HG02870 (cell line): ENCODE data around the gene KY.
"Not testable (repeated sequence)": the region's sequence is repeated elsewhere in the genome, so short reads cannot be mapped to it uniquely, and the experiment has no call there.

Source experiments
- ATAC-seq: cut with Tn5 transposase; IDR thresholded peaks from one replicate; pipeline ENCODE4 v1.9.1; 2021; ENCODE audit warnings: mild to moderate bottlenecking, moderate library complexity; ENCODE audit not compliant: unreplicated experiment

Gene KY

GRCh38 chr3:134606033-134607025, 44.5 kb downstream of the KY start:
- no peak for ATAC-seq

GRCh38 chr3:134605556-134605955, 45.3 kb downstream of the KY start:
- ATAC-seq: no peak

- no peak for ATAC-seq
Measured at GRCh38 chr3:134603956-134604355, 46.9 kb downstream of the KY start.

- no peak for ATAC-seq
Measured at GRCh38 chr3:134603480-134603879, 47.3 kb downstream of the KY start.

- no peak for ATAC-seq
Measured at GRCh38 chr3:134602440-134602814, 48.4 kb downstream of the KY start.

GRCh38 chr3:134601539-134602439, 49.0 kb downstream of the KY start:
- no peak for ATAC-seq

GRCh38 chr3:134600685-134601463, 49.9 kb downstream of the KY start:
- peak; percentile 61 for ATAC-seq

GRCh38 chr3:134600206-134600605, 50.6 kb downstream of the KY start:
- no peak for ATAC-seq

GRCh38 chr3:134598763-134599545, 51.9 kb downstream of the KY start:
- no peak for ATAC-seq

GRCh38 chr3:134597390-134597970, 53.3 kb downstream of the KY start:
- no peak for ATAC-seq

GRCh38 chr3:134594986-134595385, 55.8 kb downstream of the KY start:
- ATAC-seq: not testable (repeated sequence)

GRCh38 chr3:134594331-134594741, 56.5 kb downstream of the KY start:
- ATAC-seq: no peak

GRCh38 chr3:134592806-134593205, 58.0 kb downstream of the KY start:
- no peak for ATAC-seq

GRCh38 chr3:134590766-134591165, 60.1 kb downstream of the KY start:
- no peak for ATAC-seq

GRCh38 chr3:134579141-134579665, 71.6 kb downstream of the KY start:
- no peak for ATAC-seq

- ATAC-seq: no peak
Measured at GRCh38 chr3:134576831-134577230, 74.0 kb downstream of the KY start.

- ATAC-seq: no peak
Measured at GRCh38 chr3:134576426-134576825, 74.4 kb downstream of the KY start.

GRCh38 chr3:134569899-134570298, 80.9 kb downstream of the KY start:
- ATAC-seq: not testable (repeated sequence)

GRCh38 chr3:134568790-134569189, 82.0 kb downstream of the KY start:
- ATAC-seq: no peak
